Liver (tissue), 9 donors: ENCODE data around the gene LRRC55. TPM values are rescaled to one million over a fixed set of nuclear protein-coding genes. Genes with fewer than 3 reads are reported as not detected.

Source experiments
- DNase-seq: peaks from one replicate; pipeline ENCODE4 v3.0.0-alpha.2; 2017; ENCODE audit warnings: low spot score
- H3K27ac ChIP-seq, 2 donors: one replicate each; pipeline ENCODE4 v1.7.0; 2013; ENCODE audit warnings: inconsistent platforms in 2 of 2, low read length in 2 of 2, control low read depth in 1 of 2, low read depth in 1 of 2, mild to moderate bottlenecking in 1 of 2
- H3K27me3 ChIP-seq, 4 donors: one replicate each; pipeline versions ENCODE4 v1.6.1 to v1.7.0; 2013; ENCODE audit warnings: low read length in 3 of 4, inconsistent platforms in 1 of 4, mild to moderate bottlenecking in 1 of 4, moderate library complexity in 1 of 4; ENCODE audit not compliant: control insufficient read depth in 4 of 4, insufficient read depth in 4 of 4
- H3K36me3 ChIP-seq, 4 donors: one replicate each; pipeline versions ENCODE4 v1.6.1 to v1.7.0; 2013; ENCODE audit warnings: low read length in 3 of 4, mild to moderate bottlenecking in 3 of 4, low read depth in 1 of 4, moderate library complexity in 1 of 4; ENCODE audit not compliant: control insufficient read depth in 4 of 4, insufficient read depth in 3 of 4
- H3K4me1 ChIP-seq, 4 donors: one replicate each; pipeline versions ENCODE4 v1.6.1 to v1.7.0; 2013; ENCODE audit warnings: low read length in 3 of 4, mild to moderate bottlenecking in 3 of 4, moderate library complexity in 1 of 4; ENCODE audit not compliant: control insufficient read depth in 4 of 4, insufficient read depth in 4 of 4
- H3K4me3 ChIP-seq, 3 donors: one replicate each; pipeline versions ENCODE4 v1.6.1 to v1.7.0; 2013; ENCODE audit warnings: low read length in 3 of 3, control low read depth in 1 of 3, low read depth in 1 of 3, mild to moderate bottlenecking in 1 of 3
- H3K9ac ChIP-seq, 2 donors: one replicate each; pipeline ENCODE4 v1.7.0; 2013; ENCODE audit warnings: low read length in 2 of 2, mild to moderate bottlenecking in 2 of 2, moderate library complexity in 2 of 2, control low read depth in 1 of 2, low read depth in 1 of 2
- H3K9me3 ChIP-seq, 4 donors: one replicate each; pipeline versions ENCODE4 v1.6.1 to v1.7.0; 2013; ENCODE audit warnings: low read length in 3 of 4; ENCODE audit not compliant: control insufficient read depth in 4 of 4
- CTCF ChIP-seq: fragments of 150-350 bp; IDR thresholded peaks from 2 replicates; pipeline ENCODE4 v1.5.1; 2017; ENCODE audit warnings: improper control_type of control experiment, low read depth, low read length; ENCODE audit not compliant: missing input control
- EGR1 ChIP-seq, 2 donors: IDR thresholded peaks; 2 replicates each; pipeline ENCODE4 v1.6.1; 2016 to 2018; ENCODE audit warnings: antibody characterized with exemption in 2 of 2, low read depth in 2 of 2
- GABPA ChIP-seq, 2 donors: IDR thresholded peaks in 1 of 2; conservative IDR thresholded peaks in 1 of 2; 2 replicates each; pipeline ENCODE4 v1.6.1; 2016; ENCODE audit warnings: antibody characterized with exemption in 2 of 2, mild to moderate bottlenecking in 1 of 2, moderate library complexity in 1 of 2
- HNF4A ChIP-seq, 2 donors: conservative IDR thresholded peaks; 2 replicates each; pipeline ENCODE4 v1.6.1; 2016; ENCODE audit warnings: antibody characterized with exemption in 2 of 2, mild to moderate bottlenecking in 2 of 2
- HNF4G ChIP-seq: IDR thresholded peaks from 2 replicates; pipeline ENCODE4 v1.6.1; 2016; ENCODE audit warnings: antibody characterized with exemption
- MAX ChIP-seq: IDR thresholded peaks from 2 replicates; pipeline ENCODE4 v1.6.1; 2016; ENCODE audit warnings: antibody characterized with exemption
- REST ChIP-seq: IDR thresholded peaks from 2 replicates; pipeline ENCODE4 v1.6.1; 2016; ENCODE audit warnings: antibody characterized with exemption, mild to moderate bottlenecking
- RXRA ChIP-seq, 2 donors: IDR thresholded peaks; 2 replicates each; pipeline ENCODE4 v1.6.1; 2017 to 2018; ENCODE audit warnings: antibody characterized with exemption in 2 of 2, mild to moderate bottlenecking in 1 of 2
- SP1 ChIP-seq: IDR thresholded peaks from 2 replicates; pipeline ENCODE4 v1.6.1; 2018; ENCODE audit warnings: antibody characterized with exemption, mild to moderate bottlenecking
- YY1 ChIP-seq: IDR thresholded peaks from 2 replicates; pipeline ENCODE4 v1.6.1; 2016; ENCODE audit warnings: antibody characterized with exemption, mild to moderate bottlenecking
- ZBTB33 ChIP-seq: IDR thresholded peaks from 2 replicates; pipeline ENCODE4 v1.6.1; 2016; ENCODE audit warnings: antibody characterized with exemption
- WGBS: extraction: QIAGEN DNeasy Blood & Tissue Kit; methylation state at CpG from one replicate; pipeline ENCODE4 v1.1.7; 2013; 5-methylcytosine and 5-hydroxymethylcytosine counted together
- polyA plus RNA-seq, 2 donors: library from polyadenylated mRNA; stranded (reverse) in 1 of 2; unstranded in 1 of 2; fragments of 200-250 nt in 1 of 2; fragments of >200 nt in 1 of 2; fragmentation: Nextera tagmentation in 1 of 2; extraction: Ambion mirVana in 1 of 2; gene quantifications; one replicate each; pipeline versions ENCODE4 v1.2.1 to v1.2.3, GENCODE V29; 2013 to 2015
- total RNA-seq, 2 donors: library from RNA; depleted of rRNA; stranded (reverse); fragments of >200 nt; gene quantifications; one replicate each; pipeline ENCODE4 v1.2.3, GENCODE V29; 2014
- donor health status: healthy.
- donor health status: healthy.
- donor health status: healthy.
- donor health status: healthy.
- donor health status: healthy.

The LRRC55 gene
- total and polyA plus RNA-seq, 4 donors: under 0.01 to 1.5 (median 0.72) TPM

GRCh38 chr11:57197762-57198161 lies 16.0 kb downstream of the LRRC55 start (continued):
- TF ChIP-seq REST (no peak), MAX (no peak)

- no peaks in the 10 kb centered on the region for H3K4me1 ChIP-seq
- peaks cover 0 to 1% (median 0%) of the 10 kb centered on the region in 4 donors for H3K36me3 ChIP-seq
- no peaks in the 10 kb centered on the region for H3K27me3 ChIP-seq
- WGBS: 83% methylated on average over 11 of the region's 11 CpGs
- H3K4me3 ChIP-seq: no peak overlapping the region
- no peak overlapping the region for H3K9ac ChIP-seq
- H3K9me3 ChIP-seq: no peaks in the 10 kb centered on the region
- DNase-seq: no peak
- no peak overlapping the region for H3K27ac ChIP-seq
- TF ChIP-seq REST (no peak), GABPA (IDR thresholded peaks at IDR 0.05 in 1 of 2, conservative IDR thresholded peaks at IDR 0.05 in 1 of 2) (no peak), MAX (no peak), EGR1 (IDR thresholded peaks at IDR 0.05; ENCODE audit: low read depth in 2 of 2) (no peak), HNF4G (no peak), YY1 (no peak), CTCF (no peak), ZBTB33 (no peak), HNF4A (conservative IDR thresholded peaks at IDR 0.05) (no peak), SP1 (no peak), RXRA (IDR thresholded peaks at IDR 0.05) (no peak)
Observed at GRCh38 chr11:57199330-57199729, 17.6 kb downstream of the LRRC55 start.
